ENCODE measurements around the gene RCSD1. TPM values are rescaled to one million over a fixed set of nuclear protein-coding genes. Genes with fewer than 3 reads are reported as not detected.

RCSD1 gene
- total and polyA plus RNA-seq, 2 donors (not counting 3 experiments of a cell fraction or from before 2014, with no cell fraction given) = 0.08 to 1.00 TPM

DNA sequence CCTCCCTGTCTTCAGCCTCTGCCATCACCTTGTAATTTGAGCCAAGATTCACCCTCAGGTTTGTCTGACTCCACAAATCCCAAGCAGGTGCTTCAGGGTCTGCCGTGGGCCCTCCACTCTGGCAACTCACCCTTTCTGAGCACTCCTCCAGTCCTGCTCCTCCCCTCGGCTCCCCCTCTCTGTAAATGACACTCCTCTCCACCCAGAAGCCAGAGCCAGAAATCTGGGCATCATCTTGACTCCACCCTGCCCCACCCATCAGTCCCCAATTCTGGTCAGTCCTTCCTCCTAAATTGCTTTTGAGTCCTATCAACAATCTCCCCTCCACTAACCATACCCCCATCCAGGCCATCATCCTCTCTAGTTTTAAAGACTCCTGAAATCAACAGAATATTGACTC lies 40.5 kb downstream of the RCSD1 start:
- Histone ChIP-seq H3K4me3 (replicated peaks in 1 of 3; ENCODE audit: insufficient read depth in 1 of 3, low read depth in 1 of 3, low read length in 3 of 3) (no peak overlapping the region), H2AFZ (ENCODE audit: low read depth, low read length) (no peak overlapping the region), H3K27ac (ENCODE audit: insufficient read depth, low read depth, low read length) (no peak overlapping the region), H3K9me3 (replicated peaks; ENCODE audit: control insufficient read depth, insufficient read depth, low read length) (no peaks in the 10 kb centered on the region), H4K20me1 (replicated peaks; ENCODE audit: control insufficient read depth, extremely low read depth, insufficient read depth, low read length) (no peaks in the 10 kb centered on the region), H3K9ac (replicated peaks; ENCODE audit: extremely low read depth, insufficient read depth, low read length) (no peak overlapping the region), H3K36me3 (ENCODE audit: control insufficient read depth in 2 of 2, extremely low read depth in 1 of 2, insufficient read depth in 2 of 2, low read length in 2 of 2) (no peaks in the 10 kb centered on the region), H3K9me1 (replicated peaks; ENCODE audit: control insufficient read depth, extremely low read depth, insufficient read depth, low read length) (no peaks in the 10 kb centered on the region), H3K79me2 (ENCODE audit: control insufficient read depth, insufficient read depth, low read length) (no peaks in the 10 kb centered on the region), H3K4me1 (ENCODE audit: control insufficient read depth, extremely low read depth, insufficient read depth, low read length) (no peaks in the 10 kb centered on the region), H3K27me3 (ENCODE audit: control insufficient read depth in 2 of 2, insufficient read depth in 2 of 2, low read length in 2 of 2) (peaks cover 3 to 5% of the 10 kb centered on the region in 2 experiments), H3K4me2 (ENCODE audit: insufficient read depth, low read length) (no peak overlapping the region)
- dilution Hi-C loops (cut with MboI; ENCODE audit: extremely low pct_ligation_motif_present, low sequenced_read_pairs) = no loop called here
- intact Hi-C loops (cut with micrococcal nuclease) = no loop called here
- TF ChIP-seq, protein P1, sequence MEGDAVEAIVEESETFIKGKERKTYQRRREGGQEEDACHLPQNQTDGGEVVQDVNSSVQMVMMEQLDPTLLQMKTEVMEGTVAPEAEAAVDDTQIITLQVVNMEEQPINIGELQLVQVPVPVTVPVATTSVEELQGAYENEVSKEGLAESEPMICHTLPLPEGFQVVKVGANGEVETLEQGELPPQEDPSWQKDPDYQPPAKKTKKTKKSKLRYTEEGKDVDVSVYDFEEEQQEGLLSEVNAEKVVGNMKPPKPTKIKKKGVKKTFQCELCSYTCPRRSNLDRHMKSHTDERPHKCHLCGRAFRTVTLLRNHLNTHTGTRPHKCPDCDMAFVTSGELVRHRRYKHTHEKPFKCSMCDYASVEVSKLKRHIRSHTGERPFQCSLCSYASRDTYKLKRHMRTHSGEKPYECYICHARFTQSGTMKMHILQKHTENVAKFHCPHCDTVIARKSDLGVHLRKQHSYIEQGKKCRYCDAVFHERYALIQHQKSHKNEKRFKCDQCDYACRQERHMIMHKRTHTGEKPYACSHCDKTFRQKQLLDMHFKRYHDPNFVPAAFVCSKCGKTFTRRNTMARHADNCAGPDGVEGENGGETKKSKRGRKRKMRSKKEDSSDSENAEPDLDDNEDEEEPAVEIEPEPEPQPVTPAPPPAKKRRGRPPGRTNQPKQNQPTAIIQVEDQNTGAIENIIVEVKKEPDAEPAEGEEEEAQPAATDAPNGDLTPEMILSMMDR (IDR thresholded peaks at IDR 0.05; ENCODE audit: extremely low read depth in 1 of 2, insufficient read depth in 1 of 2, low read depth in 1 of 2, low read length in 2 of 2) = no peak
- TF ChIP-seq, protein P2, sequence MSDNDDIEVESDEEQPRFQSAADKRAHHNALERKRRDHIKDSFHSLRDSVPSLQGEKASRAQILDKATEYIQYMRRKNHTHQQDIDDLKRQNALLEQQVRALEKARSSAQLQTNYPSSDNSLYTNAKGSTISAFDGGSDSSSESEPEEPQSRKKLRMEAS (IDR thresholded peaks at IDR 0.05; ENCODE audit: insufficient read depth, insufficient read length) = no peak
- TF ChIP-seq JUN (IDR thresholded peaks at IDR 0.05; ENCODE audit: borderline replicate concordance, insufficient read depth, insufficient read length, low read depth) (no peak), GATA2 (IDR thresholded peaks at IDR 0.05; ENCODE audit: insufficient read depth, insufficient read length, low read depth, low read length) (no peak), EZH2 (IDR thresholded peaks at IDR 0.05; ENCODE audit: borderline replicate concordance, low read depth, low read length, severe bottlenecking) (no peak), FOS (IDR thresholded peaks at IDR 0.05; ENCODE audit: borderline replicate concordance, insufficient read depth, low read length) (no peak), POLR2A (IDR thresholded peaks at IDR 0.05; ENCODE audit: low read depth, low read length) (no peak), MYC (IDR thresholded peaks at IDR 0.05; ENCODE audit: low read depth, low read length) (no peak), POLR2AphosphoS5 (IDR thresholded peaks at IDR 0.05; ENCODE audit: insufficient read depth, low read depth, low read length) (no peak)
- ChIA-PET POLR2A (no interaction called here), CTCF (no interaction called here)
- BruUV-seq (replicated peaks) = no TSS peak
- DNase-seq (ENCODE audit: low read depth, low spot score) (no peak), FAIRE-seq (no peak)
